ENCODE measurements around the gene CRACDL. TPM values are rescaled to one million over a fixed set of nuclear protein-coding genes. Genes with fewer than 3 reads are reported as not detected.

Gene CRACDL
- total RNA-seq (3.8 and 6.3 TPM in 2 replicates), polyA plus RNA-seq (0.92 and 1.6 TPM in 2 replicates), polyA minus RNA-seq (0.98 and 1.4 TPM in 2 replicates), Bru-seq, nascent RNA (percentile 41 among the genes with signal in this experiment), BruChase-seq, experiment 1, labeled RNA remaining after a 6-hour chase (percentile 34 among the genes with signal in this experiment), BruChase-seq, experiment 2, labeled RNA remaining after a 2-hour chase (percentile 37 among the genes with signal in this experiment)
- polyA plus RNA-seq (2011; cell fraction: cytosol; rRNA removed), result 0.96 and 1.5 TPM in 2 replicates
- 1.5 and 1.8 TPM in 2 replicates for polyA plus RNA-seq (2011; cell fraction: nucleus; rRNA removed)
- 1.4 and 1.6 TPM in 2 replicates for polyA plus RNA-seq (2012)
- 2.0 TPM for polyA minus RNA-seq (2011; cell fraction: cytosol; rRNA and poly(A)+ RNA removed)
- 1.2 and 4.2 TPM in 2 replicates for polyA minus RNA-seq (2011; cell fraction: nucleus; rRNA and poly(A)+ RNA removed)
- long read RNA-seq, partial matches to known transcripts, result 17 of 24 reads
- long read RNA-seq, other reads (novel, unspliced or antisense), result 7 of 24 reads

DNA sequence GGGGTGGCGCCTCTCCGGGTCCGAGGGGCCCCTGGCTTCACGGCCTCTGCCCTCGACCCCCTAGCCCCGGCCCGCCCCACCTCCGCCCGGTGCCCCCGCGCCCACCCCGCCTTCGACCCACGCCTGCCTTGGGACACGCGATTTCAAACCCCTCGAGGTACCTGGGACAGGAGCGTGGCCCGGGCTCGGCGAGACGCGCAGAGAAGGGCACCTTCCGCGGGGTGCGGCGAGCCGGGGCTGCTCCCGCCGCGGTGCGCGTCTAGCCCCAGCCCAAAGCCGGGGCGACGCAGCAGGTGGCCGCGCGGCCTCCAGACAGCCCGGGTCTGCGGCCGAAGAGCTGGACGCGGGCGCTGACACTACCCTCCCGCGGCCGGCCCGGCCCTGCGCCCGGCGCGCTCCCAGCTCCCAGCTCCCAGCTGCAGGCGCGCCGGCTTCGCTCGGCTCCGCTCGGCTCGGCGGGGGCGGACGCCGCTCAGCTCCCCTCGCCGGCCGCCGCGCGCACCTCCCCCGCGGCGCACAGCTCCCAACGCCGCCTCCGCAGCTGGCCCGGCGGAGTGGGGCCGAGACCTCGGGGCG is at the start of gene CRACDL:
Gene CRACDL, minus strand, starts transcription at position 449 of the 576 bp plus-strand sequence. CDS start 89,425 bp downstream, outside the sequence.
- Histone ChIP-seq H3K36me3 (ENCODE audit: control insufficient read depth in 2 of 2, extremely low read depth in 1 of 2, insufficient read depth in 2 of 2, low read length in 2 of 2) (no peaks in the 10 kb centered on the region), H3K9me3 (replicated peaks; ENCODE audit: control insufficient read depth, insufficient read depth, low read length) (no peaks in the 10 kb centered on the region), H3K4me3 (replicated peaks in 1 of 3; ENCODE audit: insufficient read depth in 1 of 3, low read depth in 1 of 3, low read length in 3 of 3) (peak within 1 kb of the TSS; percentile 24 to 46 (median 43)), H3K27ac (ENCODE audit: insufficient read depth, low read depth, low read length) (no peak within 1 kb of the TSS), H4K20me1 (replicated peaks; ENCODE audit: control insufficient read depth, extremely low read depth, insufficient read depth, low read length) (no peaks in the 10 kb centered on the region), H3K79me2 (ENCODE audit: control insufficient read depth, insufficient read depth, low read length) (no peaks in the 10 kb centered on the region), H3K9me1 (replicated peaks; ENCODE audit: control insufficient read depth, extremely low read depth, insufficient read depth, low read length) (no peaks in the 10 kb centered on the region), H3K4me2 (ENCODE audit: insufficient read depth, low read length) (peak within 1 kb of the TSS; percentile 45), H3K27me3 (ENCODE audit: control insufficient read depth in 2 of 2, insufficient read depth in 2 of 2, low read length in 2 of 2) (peaks cover 30 to 39% of the 10 kb centered on the region in 2 experiments), H3K4me1 (ENCODE audit: control insufficient read depth, extremely low read depth, insufficient read depth, low read length) (peaks cover 7% of the 10 kb centered on the region), H2AFZ (ENCODE audit: low read depth, low read length) (peak within 1 kb of the TSS; percentile 76), H3K9ac (replicated peaks; ENCODE audit: extremely low read depth, insufficient read depth, low read length) (no peak within 1 kb of the TSS)
- ChIA-PET CTCF (interaction anchor here (0.6 to 2.2 kb wide), 17 partner anchors 11 to 554 kb away, joined by 3 to 16 read pairs (median 4); partner anchors contain the start of gene REV1), POLR2A (interaction anchor here (0.6 kb wide), 1 partner anchor 123 kb away, joined by 3 read pairs; no protein-coding TSS in a partner anchor)
- dilution Hi-C loops (cut with MboI; ENCODE audit: extremely low pct_ligation_motif_present, low sequenced_read_pairs), result no loop called here
- no peak for TF ChIP-seq POLR2AphosphoS5 (IDR thresholded peaks at IDR 0.05; ENCODE audit: insufficient read depth, low read depth, low read length)
- TF ChIP-seq JUN (IDR thresholded peaks at IDR 0.05; ENCODE audit: borderline replicate concordance, insufficient read depth, insufficient read length, low read depth), result no peak
- no peak for TF ChIP-seq FOS (IDR thresholded peaks at IDR 0.05; ENCODE audit: borderline replicate concordance, insufficient read depth, low read length)
- TF ChIP-seq POLR2A (IDR thresholded peaks at IDR 0.05; ENCODE audit: low read depth, low read length), result no peak
- no peak for TF ChIP-seq GATA2 (IDR thresholded peaks at IDR 0.05; ENCODE audit: insufficient read depth, insufficient read length, low read depth, low read length)
- peak; percentile 28 for DNase-seq (ENCODE audit: low read depth, low spot score)
- no TSS peak for BruUV-seq (replicated peaks)
- no peak for FAIRE-seq
- intact Hi-C loops (cut with micrococcal nuclease), result loop anchor here (5.0 kb wide), 1 partner anchor 131 kb away; no protein-coding TSS in a partner anchor

DNA sequence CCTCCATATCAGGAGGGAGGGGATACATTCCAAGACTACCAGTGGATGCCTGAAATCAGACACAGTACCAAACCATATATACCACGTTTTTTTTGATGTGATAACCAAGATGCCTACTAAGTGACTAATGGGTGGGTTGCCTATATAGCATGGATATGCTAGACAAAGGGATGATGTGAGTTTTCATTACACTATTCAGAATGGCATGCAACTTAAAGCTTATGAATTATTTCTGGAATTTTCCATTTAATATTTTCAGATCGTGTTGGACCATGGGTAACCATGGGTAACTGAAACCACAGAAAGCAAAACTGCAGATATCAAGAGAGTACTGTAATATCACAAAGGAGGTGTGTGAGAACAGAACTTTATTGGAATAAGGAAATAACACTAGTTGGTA is 39.6 kb upstream of the CRACDL start:
- Histone ChIP-seq H3K9me3 (replicated peaks; ENCODE audit: control insufficient read depth, insufficient read depth, low read length) (no peaks in the 10 kb centered on the region), H3K9ac (replicated peaks; ENCODE audit: extremely low read depth, insufficient read depth, low read length) (no peak overlapping the region), H3K27me3 (ENCODE audit: control insufficient read depth in 2 of 2, insufficient read depth in 2 of 2, low read length in 2 of 2) (no peaks in the 10 kb centered on the region), H2AFZ (ENCODE audit: low read depth, low read length) (no peak overlapping the region), H3K79me2 (ENCODE audit: control insufficient read depth, insufficient read depth, low read length) (no peaks in the 10 kb centered on the region), H3K4me2 (ENCODE audit: insufficient read depth, low read length) (no peak overlapping the region), H3K27ac (ENCODE audit: insufficient read depth, low read depth, low read length) (no peak overlapping the region), H3K9me1 (replicated peaks; ENCODE audit: control insufficient read depth, extremely low read depth, insufficient read depth, low read length) (no peaks in the 10 kb centered on the region), H3K4me1 (ENCODE audit: control insufficient read depth, extremely low read depth, insufficient read depth, low read length) (no peaks in the 10 kb centered on the region), H3K36me3 (ENCODE audit: control insufficient read depth in 2 of 2, extremely low read depth in 1 of 2, insufficient read depth in 2 of 2, low read length in 2 of 2) (no peaks in the 10 kb centered on the region), H4K20me1 (replicated peaks; ENCODE audit: control insufficient read depth, extremely low read depth, insufficient read depth, low read length) (no peaks in the 10 kb centered on the region), H3K4me3 (replicated peaks in 1 of 3; ENCODE audit: insufficient read depth in 1 of 3, low read depth in 1 of 3, low read length in 3 of 3) (no peak overlapping the region)
- no TSS peak for BruUV-seq (replicated peaks)
- TF ChIP-seq FOS (IDR thresholded peaks at IDR 0.05; ENCODE audit: borderline replicate concordance, insufficient read depth, low read length) (no peak), JUN (IDR thresholded peaks at IDR 0.05; ENCODE audit: borderline replicate concordance, insufficient read depth, insufficient read length, low read depth) (no peak), GATA2 (IDR thresholded peaks at IDR 0.05; ENCODE audit: insufficient read depth, insufficient read length, low read depth, low read length) (no peak), EZH2 (IDR thresholded peaks at IDR 0.05; ENCODE audit: borderline replicate concordance, low read depth, low read length, severe bottlenecking) (no peak), POLR2AphosphoS5 (IDR thresholded peaks at IDR 0.05; ENCODE audit: insufficient read depth, low read depth, low read length) (no peak), MYC (IDR thresholded peaks at IDR 0.05; ENCODE audit: low read depth, low read length) (no peak), POLR2A (IDR thresholded peaks at IDR 0.05; ENCODE audit: low read depth, low read length) (no peak), CTCF (IDR thresholded peaks at IDR 0.05; ENCODE audit: extremely low read depth in 1 of 2, insufficient read depth in 1 of 2, low read depth in 1 of 2, low read length in 2 of 2) (no peak)
- TF ChIP-seq, protein P1, sequence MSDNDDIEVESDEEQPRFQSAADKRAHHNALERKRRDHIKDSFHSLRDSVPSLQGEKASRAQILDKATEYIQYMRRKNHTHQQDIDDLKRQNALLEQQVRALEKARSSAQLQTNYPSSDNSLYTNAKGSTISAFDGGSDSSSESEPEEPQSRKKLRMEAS (IDR thresholded peaks at IDR 0.05; ENCODE audit: insufficient read depth, insufficient read length), result no peak
- dilution Hi-C loops (cut with MboI; ENCODE audit: extremely low pct_ligation_motif_present, low sequenced_read_pairs), result no loop called here
- POLR2A ChIA-PET, result no interaction called here
- CTCF ChIA-PET, result no interaction called here
- intact Hi-C loops (cut with micrococcal nuclease), result no loop called here
- DNase-seq (ENCODE audit: low read depth, low spot score), result no peak
- FAIRE-seq, result no peak
